GM19099 (cell line): Measurements from ENCODE around the gene FAM174C.

Experiments
- POLR2A ChIP-seq: IDR thresholded peaks from 3 replicates; pipeline ENCODE4 v1.6.1; 2011; ENCODE audit warnings: low read depth; ENCODE audit not compliant: insufficient read length; ENCODE audit errors: extremely low read depth

FAM174C gene

DNA sequence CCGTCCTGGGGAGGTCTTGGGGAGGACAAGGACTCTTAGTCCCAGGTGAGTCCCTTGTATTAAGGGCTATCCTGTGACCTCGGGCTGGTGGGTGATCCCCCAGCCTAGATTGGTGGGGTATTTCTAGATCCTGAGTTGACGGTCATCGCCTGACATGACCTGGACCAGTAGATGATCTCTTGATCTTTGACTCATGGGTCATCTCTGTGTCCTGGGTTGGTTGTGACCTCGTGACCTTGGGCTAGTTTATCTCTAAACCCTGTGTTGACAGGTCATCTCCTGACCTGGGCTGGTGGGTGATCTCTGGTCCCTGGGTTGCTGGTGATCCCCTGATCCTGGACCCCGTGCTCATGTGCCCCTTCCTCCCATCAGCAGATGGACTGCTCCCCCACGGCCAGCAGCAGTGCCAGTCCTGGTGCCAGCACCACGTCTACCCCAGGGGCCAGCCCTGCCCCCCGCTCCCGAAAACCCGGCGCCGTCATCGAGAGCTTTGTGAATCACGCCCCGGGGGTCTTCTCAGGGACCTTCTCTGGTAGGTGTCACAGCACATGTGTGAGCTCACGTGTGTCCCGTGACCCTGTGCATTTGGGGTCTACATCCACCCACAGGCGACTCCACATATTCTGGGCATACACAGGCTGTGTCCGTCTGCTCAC, 20.7 kb upstream of the FAM174C start:
- TF ChIP-seq POLR2A, result no peak

DNA sequence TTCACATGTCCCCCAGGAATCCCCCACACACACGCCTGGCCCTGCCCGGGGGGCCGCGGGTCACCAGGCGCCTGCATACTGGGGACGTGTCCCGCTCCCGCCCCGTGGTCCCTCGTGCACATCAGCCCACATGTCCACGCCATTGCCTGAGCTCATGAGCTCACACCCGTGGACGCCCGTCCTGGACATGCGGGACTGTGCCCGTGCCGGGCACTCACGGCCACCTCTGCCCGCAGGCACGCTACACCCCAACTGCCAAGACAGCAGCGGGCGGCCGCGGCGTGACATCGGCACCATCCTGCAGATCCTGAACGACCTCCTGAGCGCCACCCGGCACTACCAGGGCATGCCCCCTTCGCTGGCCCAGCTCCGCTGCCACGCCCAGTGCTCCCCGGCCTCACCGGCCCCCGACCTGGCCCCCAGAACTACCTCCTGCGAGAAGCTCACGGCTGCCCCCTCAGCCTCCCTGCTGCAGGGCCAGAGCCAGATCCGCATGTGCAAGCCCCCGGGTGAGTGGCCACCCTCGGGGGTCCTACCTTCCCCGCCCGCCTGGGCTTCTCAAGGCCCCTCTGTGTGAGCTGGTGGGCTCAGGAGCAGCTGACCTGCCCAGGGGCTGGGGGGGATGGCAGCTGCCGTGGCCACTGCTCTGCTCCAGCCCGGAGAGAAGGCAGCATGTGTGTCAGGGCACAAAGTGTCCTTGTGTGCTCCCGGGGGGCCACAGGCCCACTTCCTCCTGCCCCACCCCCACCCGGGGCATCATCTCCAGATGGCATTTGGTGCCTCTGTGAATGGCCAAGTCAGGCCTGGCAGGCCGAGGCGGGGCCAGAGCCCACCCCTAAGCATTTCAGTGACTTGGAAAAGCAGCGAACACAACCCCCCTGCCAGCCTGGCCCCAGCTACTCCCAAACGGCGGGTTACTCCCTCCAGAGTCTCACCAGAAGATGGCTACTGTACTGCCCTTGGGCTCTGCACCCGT, 19.9 kb upstream of the FAM174C start:
- TF ChIP-seq POLR2A, result no peak

DNA sequence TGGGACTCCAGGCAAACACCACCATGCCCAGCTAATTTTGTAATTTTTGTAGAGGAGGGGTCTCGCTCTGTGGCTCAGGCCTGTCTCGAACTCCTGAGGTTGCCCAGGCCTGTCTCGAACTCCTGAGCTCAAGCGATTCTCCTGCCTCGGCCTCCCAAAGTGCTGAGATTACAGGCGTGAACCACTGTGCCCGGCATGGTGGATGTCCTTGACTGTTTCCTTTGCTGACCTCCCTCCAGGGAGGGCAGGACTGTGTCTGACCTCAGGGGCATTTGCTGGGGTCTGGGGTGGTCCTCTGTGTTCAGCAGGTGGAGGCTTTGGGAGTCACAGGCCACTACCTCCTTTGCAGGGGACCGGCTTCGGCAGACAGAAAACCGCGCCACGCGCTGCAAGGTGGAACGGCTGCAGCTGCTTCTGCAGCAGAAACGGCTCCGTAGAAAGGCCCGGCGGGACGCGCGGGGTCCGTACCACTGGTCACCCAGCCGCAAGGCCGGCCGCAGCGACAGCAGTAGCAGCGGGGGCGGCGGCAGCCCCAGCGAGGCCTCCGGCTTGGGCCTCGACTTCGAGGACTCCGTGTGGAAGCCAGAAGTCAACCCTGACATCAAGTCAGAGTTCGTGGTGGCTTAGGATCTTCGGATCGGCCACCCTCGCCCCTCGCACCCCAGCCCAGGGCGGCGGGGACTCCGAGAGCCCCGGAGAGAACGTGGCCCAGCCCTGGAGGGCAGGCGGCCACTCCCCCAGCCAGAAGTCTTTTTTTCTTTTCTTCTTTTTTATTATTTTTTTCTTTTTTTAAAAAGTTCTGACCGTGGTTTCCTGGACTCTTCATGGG, 18.5 kb upstream of the FAM174C start:
- peak; percentile 7 for TF ChIP-seq POLR2A

DNA sequence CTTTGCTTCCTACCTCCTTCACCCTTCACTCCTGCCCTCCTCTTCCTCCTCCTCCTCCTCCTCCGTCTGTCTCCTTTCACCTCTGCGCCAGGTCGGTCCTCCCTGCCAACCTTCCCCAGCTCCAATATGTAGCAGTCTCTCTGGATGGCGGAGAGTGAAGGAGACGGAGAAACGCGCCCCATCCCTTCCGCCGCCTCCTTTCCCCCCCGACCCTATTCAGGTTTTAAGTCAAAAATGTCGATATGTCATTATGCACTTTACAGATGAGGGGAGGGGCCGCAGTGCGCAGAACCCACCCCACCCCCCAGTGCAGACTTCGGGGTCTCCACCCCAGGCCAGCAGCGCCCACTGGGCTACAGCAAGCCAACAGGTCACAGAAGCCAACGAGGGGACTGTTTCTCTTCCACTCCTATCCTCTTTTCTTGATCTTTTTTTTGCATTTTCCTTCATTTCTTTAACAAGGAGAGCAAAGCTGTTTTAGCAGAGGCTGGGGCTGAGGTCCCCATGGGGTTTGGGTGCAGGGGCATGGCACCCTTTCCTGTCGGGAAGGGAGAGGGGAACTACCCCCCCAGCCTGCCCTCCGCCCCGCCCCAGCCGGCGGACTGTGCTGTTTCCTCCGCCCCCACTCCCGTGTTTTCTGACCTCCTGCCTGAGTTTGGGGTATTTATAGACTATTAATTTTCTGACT, 17.7 kb upstream of the FAM174C start:
- TF ChIP-seq POLR2A, result peak; percentile 1

DNA sequence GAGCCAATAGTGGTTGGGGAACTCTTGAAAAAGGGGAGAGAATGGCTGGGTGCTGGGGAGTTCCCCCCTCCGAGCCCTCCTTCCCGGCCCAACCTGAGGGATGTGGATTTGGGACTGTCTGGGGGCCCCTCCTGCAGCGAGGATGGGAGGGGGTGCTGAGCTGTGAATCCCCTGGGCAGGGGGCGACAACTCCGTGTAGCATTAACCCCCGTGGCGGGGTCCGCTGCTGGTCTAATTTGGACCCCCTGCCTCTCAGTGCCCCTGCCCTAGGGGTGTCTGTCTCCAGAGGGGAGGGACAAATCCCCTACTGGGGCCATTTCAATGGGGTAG, 17.2 kb upstream of the FAM174C start:
- TF ChIP-seq POLR2A, result no peak

DNA sequence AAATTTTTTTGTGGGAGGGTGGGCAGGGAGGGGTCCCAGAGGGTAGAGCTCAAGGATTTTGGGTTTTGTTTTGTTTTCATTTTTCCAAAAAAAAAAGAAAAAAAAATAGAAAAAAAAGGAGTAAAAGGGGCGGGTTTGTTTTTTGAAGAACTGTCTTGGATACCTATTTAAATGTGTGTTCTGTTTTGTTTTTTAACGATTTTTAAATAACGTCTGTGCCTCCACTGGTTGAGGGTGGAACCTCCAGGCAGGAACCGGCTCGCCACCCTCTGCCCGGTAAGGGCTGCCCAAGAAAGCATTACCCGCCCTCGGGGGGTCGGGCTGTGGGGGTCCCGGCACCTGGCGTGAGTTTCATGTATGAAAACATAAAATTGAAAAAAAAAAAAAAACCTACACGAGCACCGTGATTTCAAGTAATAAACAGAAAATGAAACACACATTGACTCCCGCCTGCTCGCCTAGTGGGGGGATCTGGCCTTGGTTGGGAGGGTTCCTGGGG, 16.6 kb upstream of the FAM174C start:
- no peak for TF ChIP-seq POLR2A

DNA sequence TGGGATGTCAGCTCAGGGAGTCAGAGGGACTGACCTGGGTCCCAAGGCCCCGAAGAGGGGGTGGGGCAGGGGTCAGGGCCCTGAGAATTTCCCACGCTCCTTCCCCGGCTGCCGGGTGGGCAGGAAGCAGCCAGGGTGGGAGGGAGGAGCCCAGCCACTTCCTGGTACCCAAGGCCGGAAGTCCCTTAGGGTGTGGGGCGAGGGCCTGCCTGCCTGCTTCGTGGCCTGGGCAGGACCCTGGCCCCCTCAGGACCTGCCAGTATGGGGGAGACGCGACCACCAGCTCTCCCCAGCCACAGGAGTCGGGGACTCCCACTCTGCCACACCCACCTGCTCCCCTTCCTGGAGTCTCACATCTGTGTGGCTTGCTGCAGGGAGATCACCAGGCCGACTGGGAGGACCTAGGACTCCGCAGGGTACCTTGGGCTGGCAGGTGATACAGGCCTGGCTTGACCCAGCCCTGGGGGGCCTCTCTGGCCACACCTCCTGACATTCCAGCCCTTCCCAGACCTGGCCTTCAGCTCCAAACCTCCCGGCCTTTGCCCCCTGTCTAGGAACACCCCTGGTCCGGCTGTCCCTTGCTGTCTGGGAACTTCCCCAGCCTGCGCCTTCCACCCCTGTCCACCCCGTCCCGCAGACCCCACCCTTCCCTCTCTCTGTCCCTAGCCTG, 16.0 kb upstream of the FAM174C start:
- peak; percentile 80 for TF ChIP-seq POLR2A

DNA sequence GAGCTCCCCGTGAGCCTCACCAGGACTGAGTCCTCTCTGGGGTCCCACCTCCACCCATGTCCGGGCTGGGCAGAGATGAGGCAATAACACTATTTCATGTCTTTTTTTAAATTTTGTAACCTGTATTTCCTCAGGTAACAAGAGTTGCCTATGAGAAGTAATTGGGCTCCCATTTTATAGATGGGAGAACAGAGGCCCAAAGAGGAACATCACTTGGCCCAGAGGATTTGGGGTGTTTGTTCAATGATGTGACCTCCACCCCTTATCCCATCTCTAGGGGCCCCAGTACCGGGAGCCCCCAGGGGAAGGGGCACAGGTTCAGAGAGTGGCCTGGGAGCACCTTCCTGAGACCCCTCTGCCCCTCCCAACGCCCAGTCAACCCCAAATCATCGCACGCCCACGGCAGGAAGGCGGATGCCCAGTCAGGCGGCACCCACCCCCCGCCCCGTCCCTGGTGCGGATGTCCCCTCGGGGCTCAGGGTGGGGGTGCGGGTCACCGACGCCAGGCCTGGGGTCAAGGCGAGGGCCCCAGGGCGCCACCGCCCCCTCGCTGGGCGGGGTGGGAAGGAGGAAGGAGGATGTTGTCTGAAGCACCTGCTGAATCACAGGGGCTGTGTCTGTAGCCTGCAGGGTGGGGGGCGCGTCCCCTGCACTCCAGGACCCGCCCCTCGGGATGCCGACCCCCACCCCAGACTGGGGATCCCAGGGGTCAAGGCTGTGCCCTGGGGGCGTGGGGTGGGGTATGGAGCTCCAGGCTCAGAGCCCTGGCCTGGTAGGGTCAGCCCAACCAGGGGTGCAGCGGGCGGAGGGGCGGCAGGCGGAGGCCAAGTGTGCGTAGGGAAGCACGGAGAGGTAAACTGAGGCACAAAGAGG, 15.2 kb upstream of the FAM174C start:
- no peak for TF ChIP-seq POLR2A

DNA sequence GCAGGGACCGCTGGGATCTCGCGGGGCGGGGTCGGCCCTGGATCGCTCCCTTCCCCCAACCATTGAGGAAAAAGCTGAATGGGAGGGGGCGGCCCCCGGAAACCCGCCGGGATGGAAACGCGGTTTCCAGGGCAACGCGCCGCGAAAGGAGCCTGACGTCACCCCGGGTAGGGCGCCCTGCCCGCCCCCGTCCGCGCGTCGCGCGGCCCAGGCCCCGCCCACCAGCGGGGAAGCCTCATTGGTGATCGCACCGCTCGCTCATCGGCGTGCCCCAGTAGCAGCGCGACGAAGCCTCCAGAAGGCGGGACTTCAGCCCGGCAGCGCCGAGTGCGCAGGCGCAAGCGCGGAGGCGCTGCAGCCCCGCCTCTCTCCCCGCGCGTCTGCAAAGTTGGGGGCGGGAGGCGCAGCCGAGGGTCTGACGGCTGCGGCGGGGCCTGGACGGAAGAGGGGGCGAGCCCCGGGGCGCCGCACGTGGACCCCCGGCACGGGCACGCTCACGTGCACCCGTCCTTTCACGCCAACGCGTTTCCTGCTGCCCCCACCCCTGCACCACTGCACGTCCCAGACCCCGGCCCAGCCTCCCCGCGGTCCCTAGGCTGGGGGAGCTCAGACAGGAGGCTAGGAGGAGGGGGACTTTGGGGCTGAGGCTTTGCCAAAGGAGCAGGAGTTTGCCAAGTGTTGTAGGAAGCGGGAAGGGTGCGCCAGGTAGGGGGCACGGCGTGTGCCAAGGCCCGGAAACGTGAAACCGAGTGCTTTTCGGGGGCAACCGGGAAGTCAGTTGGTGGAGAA, 14.4 kb upstream of the FAM174C start:
- TF ChIP-seq POLR2A, result peak; percentile 39

DNA sequence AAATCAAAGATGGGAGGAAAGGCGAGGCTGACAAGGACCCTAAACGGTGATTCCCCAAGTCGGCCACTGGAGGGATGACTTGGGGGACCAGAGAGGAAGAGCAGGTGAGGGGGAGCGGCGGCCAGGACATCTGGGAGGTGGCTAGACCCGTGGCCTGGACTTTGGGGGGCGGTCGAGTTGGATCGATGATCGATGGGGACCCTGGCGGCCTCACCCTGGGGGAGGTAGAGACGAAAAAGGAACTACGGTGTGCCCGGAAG, 13.9 kb upstream of the FAM174C start:
- peak; percentile 8 for TF ChIP-seq POLR2A

DNA sequence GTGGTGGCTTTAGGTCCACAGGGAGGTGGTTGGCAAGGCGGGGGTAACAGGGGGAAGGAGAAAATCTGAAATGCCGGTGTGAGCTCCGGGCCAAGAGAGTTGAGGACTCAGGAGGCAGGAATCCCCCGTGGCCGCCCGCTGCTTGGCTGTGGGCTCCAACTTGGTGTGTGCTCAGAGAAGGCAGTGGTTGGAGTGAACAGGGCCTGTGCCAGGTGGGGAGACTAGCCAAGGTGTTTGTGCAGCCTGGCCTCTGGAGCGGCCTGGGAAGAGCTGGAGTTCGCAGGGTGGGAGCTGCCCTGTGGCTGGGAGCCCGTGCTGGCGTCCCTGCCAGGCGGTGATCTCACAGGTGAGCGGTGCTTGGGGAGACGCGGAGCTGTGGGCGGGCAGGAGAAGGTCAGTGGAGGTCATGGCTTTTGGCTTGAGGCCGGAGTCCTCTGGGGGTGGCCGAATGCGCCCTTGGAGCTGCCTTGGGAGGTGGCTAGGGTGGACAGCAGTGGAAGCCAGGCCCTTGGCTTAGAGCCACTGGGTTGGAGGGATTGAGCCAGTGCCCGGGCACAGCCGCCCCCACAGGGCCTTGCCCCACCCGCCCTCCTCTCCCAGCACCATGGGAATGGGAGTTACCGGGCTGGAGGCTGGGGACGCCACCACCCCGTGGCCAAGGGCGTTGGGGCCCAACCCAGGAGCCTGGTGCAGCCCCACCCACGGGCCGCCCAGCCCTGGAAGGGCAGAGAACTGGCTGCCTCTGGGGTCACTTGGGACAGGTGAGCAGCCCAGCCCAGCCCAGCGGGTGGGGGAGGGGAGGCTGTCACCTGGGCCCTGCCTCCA, 13.3 kb upstream of the FAM174C start:
- TF ChIP-seq POLR2A, result peak; percentile 31

DNA sequence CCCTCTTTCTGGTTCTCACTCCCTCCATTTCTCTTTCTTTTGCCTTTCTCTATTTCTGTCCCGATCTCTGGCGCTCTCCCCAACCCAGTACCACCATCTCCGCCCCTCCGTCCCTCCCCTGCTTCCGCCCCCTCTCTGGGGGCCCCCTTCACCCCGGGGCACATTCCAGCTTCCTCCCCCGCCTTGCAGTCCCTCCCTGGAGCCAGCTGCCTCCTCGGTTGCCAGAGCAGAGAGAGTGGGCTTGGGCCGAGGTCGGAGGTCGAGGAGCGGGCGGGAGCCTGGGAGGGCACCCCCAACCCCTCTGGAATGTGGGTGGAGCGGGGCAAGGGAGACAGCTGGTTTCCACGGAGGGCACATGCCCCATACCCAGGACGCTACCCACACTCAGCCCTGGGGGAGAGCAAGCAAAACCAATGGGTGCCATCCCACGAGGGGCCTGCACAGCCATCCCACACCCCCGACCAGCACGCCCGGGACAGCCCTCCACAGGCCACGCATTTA, 12.7 kb upstream of the FAM174C start:
- TF ChIP-seq POLR2A, result no peak
